GM21360 (cell line): ENCODE results near the gene FBXO39.
"Not testable (repeated sequence)": the region's sequence is repeated elsewhere in the genome, so short reads cannot be mapped to it uniquely, and the experiment has no call there.

Source experiments
- ATAC-seq: cut with Tn5 transposase; IDR thresholded peaks from one replicate; pipeline ENCODE4 v1.9.1; 2021; ENCODE audit warnings: mild to moderate bottlenecking, moderate library complexity; ENCODE audit not compliant: unreplicated experiment

Gene FBXO39

GRCh38 chr17:6787081-6787693, 11.2 kb downstream of the FBXO39 start:
- no peak for ATAC-seq

- no peak for ATAC-seq
Measured at GRCh38 chr17:6789146-6789545, 13.1 kb downstream of the FBXO39 start.

GRCh38 chr17:6793748-6794493, 17.9 kb downstream of the FBXO39 start:
- ATAC-seq = no peak

GRCh38 chr17:6796017-6796886, 20.2 kb downstream of the FBXO39 start:
- no peak for ATAC-seq

DNA sequence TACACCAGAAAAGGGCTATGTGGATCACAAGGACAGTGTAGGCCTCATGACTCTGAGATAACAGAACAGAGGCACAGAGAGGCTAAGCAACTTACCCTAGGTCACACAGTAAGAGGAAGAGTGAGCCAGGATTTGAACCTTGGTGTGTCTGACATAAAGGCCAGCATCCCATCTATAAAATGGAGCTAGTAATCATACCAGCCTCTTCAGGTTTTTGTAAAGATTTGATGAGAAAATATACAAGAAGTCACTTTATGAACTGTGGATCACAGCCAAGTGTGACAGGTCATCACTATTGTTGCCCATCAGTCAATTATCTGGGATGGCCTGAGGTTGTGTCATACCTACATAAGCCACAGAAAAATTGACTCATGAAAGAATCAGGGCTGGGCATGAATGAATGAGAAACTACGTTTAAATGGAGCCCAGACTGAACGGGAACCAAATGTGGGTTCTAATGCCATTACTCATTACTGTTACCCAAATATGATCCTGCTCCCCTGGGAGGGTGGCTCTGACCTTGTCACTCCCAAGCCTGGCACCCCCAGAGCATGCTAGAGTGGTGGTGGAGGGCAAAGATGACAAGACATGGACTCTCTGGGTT, 21.0 kb downstream of the FBXO39 start:
- no peak for ATAC-seq

DNA sequence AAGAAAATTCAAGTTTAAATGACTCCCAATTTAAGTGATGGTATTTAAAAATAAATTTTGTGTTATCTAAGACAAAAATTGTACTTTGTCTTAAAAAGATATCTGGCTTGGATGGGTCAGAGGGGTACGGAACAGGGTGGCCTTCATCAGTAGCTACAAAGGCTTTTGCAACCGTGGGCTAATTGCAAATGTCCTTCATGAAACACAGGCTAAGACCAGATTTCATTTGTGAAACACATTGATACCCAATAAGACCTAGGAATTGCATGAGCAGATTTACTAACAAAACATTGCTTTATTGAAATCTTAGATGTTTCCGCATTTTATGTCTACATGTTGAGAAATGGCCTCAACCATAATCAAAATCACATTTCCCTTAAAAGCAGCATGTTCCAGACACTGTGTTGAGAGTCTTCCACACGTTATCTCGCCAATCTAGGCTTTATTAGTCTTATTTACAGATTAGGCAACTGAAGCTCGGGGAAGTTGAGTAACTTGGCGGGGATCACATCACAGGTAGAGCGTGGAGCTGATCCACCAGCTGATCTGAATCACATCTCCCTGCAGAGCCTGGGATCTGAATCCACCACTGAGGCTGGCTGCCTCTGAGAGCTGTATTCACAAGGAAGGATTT, 21.8 kb downstream of the FBXO39 start:
- no peak for ATAC-seq

DNA sequence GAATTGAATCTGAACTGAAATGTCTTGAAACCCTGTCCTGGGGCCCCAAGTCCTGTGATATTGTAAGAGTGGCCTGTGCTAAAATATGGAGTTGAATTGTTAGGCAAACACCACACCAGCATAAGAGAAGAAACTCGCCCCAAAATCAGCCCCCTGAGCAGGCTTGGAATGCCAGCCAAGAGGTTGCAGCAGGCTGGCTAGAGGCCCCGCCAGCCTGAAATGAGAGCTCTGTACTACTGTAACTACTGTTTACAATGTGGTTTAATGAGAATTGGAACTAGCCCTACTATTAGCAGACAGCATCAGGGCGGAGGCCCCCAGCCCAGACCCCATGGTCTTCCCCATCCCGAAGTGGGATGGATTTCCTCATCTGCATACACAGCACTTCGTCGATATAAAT, 23.7 kb downstream of the FBXO39 start:
- ATAC-seq = no peak

- no peak for ATAC-seq
Measured at GRCh38 chr17:6800422-6801027, 24.5 kb downstream of the FBXO39 start.

DNA sequence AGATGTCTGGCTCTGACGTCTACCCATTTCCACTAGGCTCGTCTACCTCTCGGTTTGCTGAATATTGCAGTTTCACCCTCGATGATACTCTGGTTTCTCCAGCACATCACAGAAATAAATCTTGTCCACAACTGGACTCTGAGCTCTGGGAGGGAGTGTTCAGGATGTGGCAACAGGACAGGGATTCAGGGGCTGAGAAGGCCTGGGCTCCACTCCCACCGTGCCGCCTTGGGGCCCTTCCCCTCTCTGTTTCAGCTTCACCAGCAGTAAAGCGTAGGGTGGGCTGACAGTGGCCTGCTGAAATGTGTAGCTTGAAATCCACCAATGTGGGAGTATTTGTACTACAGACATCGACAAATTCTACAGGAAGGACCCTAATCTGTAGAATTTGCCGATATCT, 35.5 kb downstream of the FBXO39 start:
- no peak for ATAC-seq

GRCh38 chr17:6812295-6812694, 36.3 kb downstream of the FBXO39 start:
- no peak for ATAC-seq

DNA sequence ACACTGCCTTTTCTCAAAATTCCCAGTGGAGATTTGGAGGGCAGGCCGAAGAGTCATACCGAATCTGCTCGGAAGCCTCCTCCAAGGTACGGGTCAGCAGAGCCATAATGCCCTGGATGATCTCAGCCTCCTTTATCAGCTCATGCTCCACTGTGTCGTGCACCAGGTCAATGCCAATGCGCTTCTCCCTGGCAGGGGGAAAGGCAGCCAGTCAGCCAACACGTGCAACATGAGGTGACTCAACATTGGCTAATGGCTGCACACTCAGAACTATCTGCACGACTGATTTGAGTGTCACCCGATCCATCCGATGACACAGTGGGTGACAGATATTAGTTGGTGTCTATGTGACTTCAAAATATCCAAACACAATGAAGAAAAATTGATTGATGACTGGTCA, 39.8 kb downstream of the FBXO39 start:
- no peak for ATAC-seq

DNA sequence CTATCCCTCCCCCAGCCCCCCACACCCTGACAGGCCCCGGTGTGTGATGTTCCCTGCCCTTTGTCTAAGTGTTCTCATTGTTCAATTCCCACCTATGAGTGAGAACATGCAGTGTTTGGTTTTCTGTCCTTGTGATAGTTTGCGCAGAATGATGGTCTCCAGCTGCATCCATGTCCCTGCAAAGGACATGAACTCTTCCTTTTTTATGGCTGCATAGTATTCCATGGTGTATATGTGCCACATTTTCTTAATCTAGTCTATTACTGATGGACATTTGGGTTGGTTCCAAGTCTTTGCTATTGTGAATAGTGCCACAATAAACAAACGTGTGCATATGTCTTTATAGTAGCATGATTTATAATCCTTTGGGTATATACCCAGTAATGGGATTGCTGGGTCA, 40.4 kb downstream of the FBXO39 start:
- ATAC-seq = not testable (repeated sequence)

DNA sequence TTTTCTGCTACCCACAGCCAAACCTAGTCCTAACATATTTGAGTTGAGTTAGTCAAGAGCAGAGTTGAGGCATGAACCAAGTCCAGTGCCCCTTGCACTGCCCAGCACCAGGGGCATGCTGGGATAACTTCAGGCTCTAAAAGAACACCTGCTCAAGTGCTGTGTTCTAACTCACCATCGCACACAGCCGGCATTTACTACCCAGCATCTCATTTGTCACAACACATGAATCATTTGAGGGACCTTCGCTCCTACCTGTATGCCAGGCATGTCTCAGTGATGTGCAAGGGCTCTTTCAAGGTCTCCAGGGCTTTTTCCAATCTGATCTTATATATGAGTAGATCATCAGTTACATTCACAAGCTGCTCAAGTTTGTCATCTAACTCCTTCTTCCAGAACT, 42.9 kb downstream of the FBXO39 start:
- ATAC-seq = no peak

DNA sequence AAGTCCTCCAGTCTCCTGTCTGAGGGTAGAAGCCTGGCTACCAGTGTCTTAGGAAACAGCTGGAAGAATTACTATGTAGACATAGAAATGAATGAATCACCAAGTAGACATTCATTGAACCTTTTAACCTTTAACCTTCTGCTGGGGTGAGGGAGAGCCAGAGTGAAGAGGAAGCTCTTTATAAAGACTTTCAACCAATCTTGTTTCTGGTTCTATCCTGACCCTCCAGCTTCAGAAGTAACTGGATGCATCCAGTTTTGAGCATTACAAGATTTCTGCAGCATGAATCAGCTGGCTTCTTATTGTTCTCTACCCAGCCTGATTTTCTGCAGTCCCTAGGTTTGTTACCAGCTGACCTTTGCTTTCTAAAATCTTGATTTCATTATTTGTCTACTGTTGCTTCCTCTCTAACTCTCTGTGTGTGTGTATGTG, 47.0 kb downstream of the FBXO39 start:
- no peak for ATAC-seq

- no peak for ATAC-seq
Measured at GRCh38 chr17:6830383-6830986, 54.5 kb downstream of the FBXO39 start.

GRCh38 chr17:6831661-6832263, 55.7 kb downstream of the FBXO39 start, which contains the start of gene TEKT1:
TSS of gene TEKT1 (minus strand) at chr17:6831729. CDS start at chr17:6830376, 1,353 bp downstream.
- ATAC-seq = no peak
